GM18909 (cell line): Measurements from ENCODE around the gene PPM1H.
"Not testable (repeated sequence)": the region's sequence is repeated elsewhere in the genome, so short reads cannot be mapped to it uniquely, and the experiment has no call there.

Experiments used
- ATAC-seq: cut with Tn5 transposase; IDR thresholded peaks from one replicate; pipeline ENCODE4 v1.9.1; 2021; ENCODE audit warnings: mild to moderate bottlenecking; ENCODE audit not compliant: unreplicated experiment, poor library complexity

Gene PPM1H

DNA sequence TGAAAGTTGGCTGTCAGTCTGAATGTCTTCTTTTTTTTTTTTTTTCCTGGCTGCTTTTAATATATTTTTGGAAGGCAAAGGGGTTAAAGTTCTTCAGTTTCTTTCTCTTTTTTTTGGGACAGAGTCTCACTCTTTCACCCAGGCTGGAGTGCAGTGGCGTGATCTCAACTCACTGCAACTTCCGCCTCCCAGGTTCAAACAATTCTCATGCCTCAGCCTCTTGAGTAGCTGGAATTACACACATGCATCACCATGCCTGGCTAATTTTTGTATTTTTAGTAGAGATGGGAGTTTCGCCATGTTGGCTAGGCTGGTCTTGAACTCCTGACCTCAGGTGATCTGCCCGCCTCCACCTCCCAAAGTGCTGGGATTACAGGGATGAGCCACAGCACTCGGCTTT lies 270.0 kb downstream of the PPM1H start:
- not testable (repeated sequence) for ATAC-seq

GRCh38 chr12:62660756-62661155 lies 274.2 kb downstream of the PPM1H start:
- no peak for ATAC-seq

DNA sequence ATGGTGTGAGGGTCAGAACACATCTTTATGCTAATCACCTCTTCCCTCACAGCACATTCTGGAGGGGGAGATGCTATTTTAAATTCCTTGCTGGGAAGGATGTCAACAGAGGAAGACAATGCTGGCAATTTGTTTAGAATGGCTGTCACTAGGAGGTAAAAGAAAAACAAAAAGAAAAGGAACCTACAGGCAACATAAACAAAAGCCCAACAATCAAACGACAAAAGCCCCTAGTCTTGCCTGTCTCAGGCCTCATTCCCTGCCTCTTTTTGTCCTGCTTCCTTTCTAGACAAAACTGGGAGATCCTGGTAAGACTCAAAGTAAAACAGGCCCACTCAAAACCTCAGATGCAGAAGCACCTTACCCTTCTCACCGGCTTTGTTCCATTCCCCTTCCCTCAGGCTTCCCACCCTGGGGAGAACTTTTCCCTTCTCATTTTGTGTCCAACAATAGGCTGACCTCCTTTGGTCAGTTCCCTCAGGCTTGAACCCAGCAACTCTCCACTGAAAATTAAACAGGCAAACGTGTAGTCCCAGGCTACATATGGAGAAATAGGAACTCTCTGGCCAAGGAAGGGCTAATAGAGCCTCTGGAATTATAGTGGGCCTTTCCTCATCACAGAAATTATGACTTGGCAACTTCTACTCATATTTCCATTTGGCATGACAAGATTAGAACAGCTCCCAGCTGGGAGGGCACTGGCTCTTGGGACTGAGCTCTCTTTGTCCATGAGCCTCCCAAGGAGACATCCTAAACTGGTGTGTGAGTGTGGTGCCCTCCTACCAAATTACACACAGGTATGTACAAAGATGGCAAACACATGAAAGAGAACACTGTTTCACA lies 275.3 kb downstream of the PPM1H start:
- no peak for ATAC-seq

DNA sequence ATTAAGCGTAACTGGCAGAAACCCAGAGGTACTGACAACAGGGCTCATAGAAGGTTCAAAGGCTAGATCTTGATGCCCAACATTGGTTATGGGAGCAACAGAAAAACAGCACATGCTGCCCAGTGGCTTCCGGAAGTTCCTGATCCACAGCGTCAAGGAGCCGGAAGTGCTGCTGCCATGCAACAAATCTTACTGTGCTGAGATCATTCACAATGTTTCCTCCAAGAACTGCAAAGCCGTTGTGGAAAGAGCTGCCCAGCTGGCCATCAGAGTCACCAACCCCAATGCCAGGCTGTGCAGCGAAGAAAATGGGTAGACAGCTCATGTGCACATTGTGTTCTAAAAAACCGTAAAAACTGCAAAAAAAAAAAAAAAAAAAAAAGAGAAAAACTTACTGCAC lies 276.0 kb downstream of the PPM1H start:
- no peak for ATAC-seq

- ATAC-seq = no peak
These were observed 277.7 kb downstream of the PPM1H start for GRCh38 chr12:62657363-62657632.

GRCh38 chr12:62656591-62657362 lies 278.2 kb downstream of the PPM1H start:
- no peak for ATAC-seq

DNA sequence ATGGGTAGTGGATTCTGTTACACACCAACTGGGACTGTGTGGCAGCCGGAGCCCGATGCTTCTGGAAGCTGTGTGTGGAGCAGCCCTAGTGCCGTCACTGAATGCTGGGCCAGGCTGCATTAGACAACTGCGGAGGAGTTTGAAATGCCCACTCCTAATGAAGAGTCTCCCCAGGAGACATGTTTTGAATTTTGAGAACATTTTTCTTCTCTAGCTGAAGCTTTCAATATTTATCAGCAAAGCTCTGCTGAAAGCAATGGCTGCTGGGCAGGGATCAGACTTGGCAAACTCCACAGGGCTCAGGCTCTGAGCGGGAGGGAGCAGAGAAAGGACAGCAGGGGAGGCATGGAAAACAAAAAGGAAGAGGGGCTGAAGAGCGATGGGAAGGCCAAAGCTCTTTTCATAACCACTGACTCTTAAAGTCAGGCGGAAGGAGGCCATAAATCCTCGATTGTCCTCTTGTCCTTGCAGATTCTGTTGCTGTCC lies 279.2 kb downstream of the PPM1H start:
- no peak for ATAC-seq

DNA sequence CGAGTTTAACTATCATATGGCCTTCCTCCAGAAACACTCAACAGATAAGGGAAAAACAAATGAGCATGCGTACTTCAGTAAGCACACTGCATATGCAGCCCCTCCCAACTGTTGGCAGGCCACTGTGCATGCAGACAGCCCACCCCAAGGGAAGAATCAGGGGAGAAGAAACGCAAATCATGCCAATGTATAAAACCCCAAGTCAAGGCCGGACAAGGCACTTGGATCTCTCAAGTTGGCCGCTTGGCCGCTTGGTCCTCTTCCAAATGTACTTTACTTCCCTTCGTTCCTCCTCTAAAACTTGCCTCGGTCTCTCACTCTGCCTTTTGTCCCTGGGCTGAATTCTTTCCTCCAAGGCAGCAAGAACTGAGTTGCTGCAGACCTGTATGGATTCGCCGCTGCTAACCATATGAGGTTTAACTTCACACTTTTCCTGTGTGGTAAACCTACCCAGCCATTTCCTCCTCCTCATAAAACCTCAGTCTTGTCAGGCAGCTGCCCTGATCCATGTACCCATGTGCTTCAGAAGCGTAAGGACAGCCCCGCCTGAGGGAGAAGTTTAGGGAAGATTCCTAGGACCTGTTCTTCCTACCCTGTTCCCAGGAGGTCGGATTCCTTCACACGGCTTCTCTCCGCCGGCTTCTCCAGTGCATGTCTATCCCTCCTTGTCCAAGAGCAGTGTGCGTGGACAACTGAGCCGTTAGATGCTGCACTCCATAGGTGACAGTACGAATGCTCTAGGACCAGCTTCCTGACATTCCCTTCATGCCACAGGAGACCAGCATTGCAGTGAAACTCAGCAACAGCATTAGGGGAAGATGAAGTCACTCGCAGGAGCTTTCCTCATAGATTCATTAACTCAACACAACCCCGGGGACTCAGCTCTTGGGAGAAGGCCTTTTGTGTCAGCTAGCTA lies 280.4 kb downstream of the PPM1H start:
- no peak for ATAC-seq

DNA sequence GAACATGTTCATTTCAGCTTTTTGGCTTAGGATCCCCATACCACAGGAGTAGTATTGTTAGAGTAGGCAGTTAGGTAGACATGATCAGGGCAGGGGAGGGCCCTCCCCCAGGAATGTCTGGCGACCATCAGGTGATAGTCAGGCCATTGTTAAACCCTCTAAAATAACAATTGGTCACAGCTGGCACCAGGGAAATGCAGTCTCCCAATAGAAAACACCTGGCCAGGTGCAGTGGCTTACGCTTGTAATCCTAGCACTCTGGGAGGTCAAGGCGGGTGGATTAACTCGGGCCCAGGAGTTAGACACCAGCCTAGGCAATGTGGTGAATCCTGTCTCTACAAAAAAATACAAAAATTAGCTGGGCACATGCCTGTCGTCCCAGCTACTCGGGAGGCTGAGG lies 281.2 kb downstream of the PPM1H start:
- ATAC-seq = no peak

DNA sequence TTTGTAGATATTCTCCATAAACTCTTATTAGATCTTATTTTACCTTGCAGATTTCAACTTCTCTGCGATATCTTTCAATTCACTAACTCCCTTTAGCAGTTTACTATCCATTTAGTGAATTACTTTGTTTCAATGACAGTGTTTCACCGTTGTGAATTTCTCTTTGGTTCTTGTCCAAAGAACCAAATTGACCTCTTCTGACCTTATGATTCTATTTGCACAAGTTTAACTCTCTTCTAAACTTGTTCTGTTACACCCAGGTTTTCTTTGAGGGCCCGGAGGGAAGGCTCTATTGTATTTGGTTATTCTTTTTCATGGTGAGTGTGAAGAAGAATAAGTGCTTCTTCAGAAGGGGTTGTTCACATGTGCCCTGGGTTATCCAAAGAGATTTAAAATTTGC lies 281.6 kb downstream of the PPM1H start:
- ATAC-seq = no peak

DNA sequence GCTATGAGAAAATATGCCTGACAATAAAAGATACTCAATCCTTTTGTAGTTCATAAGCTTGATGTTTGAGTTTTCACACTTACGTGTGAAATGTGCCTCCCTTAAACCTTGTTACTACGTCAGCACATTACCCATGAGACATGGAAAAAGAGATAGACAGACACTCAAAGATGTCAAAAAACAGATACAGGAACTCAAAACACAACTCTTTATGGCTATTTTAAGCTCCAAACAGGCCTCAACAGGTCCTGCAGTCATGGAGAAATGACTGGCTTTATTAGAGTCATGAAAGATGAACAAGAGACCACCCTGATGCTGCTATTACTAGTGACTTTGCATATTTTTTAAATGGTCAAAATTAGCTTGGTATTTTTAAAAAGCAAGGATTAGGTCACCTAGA lies 283.8 kb downstream of the PPM1H start:
- ATAC-seq = no peak

GRCh38 chr12:62649412-62650138 lies 285.4 kb downstream of the PPM1H start:
- no peak for ATAC-seq

DNA sequence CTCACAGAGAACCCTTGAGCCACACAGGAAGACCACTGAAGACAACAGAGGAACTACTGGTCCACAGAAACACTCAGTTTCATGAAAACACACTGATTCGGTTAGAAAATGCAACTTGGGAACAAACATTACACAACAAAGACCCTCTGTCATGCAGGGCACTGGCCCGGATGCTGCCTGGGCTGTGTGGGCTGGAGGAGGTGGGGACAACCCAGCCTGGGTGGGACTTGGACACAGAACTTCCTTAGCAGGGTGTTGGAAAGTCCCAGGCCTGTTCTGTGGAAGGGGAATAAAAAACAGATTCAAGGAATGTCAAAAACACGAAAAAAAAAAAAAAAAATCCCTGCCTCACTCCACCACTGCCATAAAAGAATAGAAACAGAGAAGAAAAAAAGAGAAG lies 287.4 kb downstream of the PPM1H start:
- ATAC-seq = no peak

DNA sequence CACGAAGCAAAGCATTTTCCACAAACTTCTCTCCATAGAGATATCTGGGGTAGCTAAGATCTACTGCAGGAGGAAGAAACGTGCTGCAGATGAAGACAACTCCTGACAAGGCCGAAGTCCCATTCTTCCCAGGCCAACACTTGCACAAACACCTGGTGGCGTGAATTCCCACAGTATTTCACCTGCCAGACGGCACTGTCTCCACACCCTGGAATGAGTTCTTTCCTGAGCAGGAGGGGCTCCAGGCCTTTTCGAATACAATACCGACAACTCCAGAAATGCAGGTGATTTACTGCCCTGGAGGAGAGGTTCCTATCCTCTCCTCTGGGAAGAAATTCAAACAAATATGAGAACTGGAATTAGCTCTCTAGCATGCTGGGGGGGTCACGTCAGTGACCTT lies 288.4 kb downstream of the PPM1H start:
- ATAC-seq = no peak

GRCh38 chr12:62643486-62643885 lies 291.5 kb downstream of the PPM1H start:
- no peak for ATAC-seq

DNA sequence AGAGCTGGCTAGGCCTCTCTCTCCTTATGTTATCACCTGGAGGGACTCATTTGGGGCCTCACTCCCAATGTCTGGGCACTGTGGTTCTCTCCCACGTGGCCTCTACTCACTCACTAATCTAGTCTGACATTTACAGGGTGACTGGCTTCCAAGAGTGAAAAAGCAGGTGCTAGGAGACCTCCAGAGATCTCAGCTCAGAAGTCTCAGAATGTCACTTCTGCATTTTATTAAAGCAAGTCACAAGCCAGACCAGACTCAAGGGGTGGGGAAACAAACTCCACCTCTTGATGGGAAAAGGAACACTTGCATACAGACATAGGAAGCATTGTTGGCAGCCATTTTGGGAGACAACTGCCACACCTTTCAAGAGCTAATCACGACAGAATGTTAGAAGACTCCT lies 292.5 kb downstream of the PPM1H start:
- ATAC-seq = no peak

DNA sequence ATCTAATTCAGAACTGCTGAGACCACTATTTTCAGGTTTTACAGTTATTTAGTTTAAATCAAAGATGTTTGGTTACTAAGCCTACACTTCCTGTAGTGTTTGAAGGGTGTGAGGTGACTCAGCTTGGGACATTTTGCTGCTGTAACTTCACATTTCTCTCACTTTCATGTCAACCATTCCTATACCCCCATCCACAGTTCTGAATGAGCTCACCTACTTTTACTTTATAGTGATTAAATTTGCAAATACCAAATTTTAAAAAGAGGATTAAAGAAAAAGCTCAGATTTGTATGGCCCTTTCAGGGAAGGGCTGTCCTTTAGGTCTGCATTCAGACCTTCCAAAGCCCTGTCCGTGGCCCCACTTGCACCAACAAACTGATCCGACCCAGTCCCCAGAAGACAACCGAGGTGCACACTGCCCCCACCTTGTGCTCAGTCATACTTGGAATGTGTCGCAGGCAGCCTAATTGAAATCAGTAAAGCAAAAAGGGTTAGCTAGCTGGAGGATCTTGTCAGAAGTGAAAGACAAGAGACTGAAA lies 294.0 kb downstream of the PPM1H start:
- peak; percentile 93 for ATAC-seq

- ATAC-seq = no peak
These were observed 297.3 kb downstream of the PPM1H start for GRCh38 chr12:62637679-62638078.

DNA sequence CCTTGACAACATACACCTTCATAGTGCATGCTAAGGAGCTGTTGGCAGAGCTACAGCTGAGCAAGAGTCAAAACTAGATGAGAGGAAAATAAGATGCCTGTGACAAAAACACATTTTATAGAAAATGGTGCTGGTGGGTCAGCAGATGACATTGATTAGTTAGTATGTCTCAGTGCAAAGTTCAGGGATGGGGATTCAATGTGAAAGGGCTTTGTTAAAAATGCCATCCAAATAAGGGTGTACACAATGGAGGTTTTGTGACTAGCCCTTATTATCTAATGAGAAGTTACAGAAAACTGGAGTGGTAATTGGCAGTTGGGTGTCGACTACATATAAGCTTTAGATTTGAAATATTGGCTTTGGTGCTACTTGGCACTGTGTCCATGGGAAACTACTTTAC lies 299.3 kb downstream of the PPM1H start:
- no peak for ATAC-seq

DNA sequence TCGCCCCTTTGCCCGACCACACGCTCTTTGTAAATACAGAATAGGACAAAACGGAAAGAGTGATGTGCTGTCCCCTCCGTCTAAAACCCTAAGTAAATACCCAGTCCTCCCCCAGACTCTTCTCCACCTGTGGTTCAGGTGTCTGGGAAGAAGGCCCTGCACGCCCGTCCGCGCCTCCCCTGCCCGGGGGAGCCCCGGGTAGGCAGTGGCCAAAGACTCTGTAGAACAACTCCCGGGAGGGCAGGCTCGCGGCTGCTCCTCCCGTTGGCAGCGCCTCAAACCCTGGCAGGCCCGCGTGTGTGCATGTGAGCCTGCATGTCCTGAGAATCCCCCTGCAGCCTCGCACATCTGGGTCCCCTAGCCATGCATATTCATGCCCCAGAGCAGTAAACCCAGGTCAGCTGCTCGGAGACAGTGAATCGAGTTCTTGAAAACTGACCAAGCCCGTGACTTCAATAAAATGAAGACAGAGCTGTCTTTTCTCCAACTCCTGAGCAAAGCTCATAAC lies 302.5 kb downstream of the PPM1H start:
- ATAC-seq = peak; percentile 47
